AML-193 (cell line): ENCODE measurements around the gene SLC4A3.
"Not testable (repeated sequence)": the region's sequence is repeated elsewhere in the genome, so short reads cannot be mapped to it uniquely, and the experiment has no call there.

Source experiments
- DNase-seq, 2 experiments: peaks; one replicate each; lab custom pipeline; 2025; lab: John Stamatoyannopoulos, UW

SLC4A3 gene

DNA sequence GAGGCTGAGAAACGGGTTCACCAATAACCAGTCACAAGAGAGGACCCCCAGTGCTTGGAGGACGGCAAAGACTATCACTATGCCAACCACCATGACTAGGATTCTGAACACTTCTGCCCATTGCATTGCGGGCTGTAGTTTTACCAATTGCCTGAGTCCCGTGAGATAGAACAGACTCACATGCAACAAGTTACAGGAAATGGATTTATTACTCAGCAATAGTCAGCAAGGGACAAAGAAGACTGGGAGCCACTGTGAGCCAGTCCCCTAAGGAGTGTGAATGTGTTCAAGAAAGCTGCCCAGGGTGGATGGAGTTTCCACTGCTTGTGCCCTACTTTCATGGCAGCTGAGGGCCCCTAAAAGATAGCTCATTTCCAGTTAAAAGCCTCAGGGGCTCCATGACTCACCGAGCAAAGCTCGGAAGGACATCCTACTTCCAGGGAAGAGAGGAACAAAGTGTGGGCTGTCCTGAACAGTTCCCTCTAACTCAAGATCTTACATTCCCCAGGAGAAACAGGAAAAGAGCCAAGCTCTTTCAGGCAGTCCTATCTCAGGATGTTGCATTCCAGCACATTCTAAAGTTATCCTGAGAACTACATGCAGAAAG, 54.4 kb downstream of the SLC4A3 start:
- no peak for DNase-seq

DNA sequence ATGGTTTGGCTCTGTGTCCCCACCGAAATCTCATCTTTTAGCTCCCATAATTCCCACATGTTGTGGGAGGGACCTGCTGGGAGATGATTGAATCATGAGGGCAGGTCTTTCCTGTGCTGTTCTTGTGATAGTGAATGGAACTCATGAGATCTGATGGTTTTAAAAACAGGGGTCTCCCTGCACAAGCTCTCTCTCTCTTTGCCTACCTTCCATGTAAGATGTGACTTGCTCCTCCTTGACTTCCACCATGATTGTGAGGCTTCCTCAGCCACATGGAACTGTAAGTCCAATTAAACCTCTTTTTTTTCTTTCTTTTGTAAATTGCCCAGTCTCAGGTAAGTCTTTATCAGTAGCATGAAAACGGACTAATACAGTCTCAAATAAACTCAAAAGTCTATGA, 56.0 kb downstream of the SLC4A3 start:
- DNase-seq: not testable (repeated sequence)

DNA sequence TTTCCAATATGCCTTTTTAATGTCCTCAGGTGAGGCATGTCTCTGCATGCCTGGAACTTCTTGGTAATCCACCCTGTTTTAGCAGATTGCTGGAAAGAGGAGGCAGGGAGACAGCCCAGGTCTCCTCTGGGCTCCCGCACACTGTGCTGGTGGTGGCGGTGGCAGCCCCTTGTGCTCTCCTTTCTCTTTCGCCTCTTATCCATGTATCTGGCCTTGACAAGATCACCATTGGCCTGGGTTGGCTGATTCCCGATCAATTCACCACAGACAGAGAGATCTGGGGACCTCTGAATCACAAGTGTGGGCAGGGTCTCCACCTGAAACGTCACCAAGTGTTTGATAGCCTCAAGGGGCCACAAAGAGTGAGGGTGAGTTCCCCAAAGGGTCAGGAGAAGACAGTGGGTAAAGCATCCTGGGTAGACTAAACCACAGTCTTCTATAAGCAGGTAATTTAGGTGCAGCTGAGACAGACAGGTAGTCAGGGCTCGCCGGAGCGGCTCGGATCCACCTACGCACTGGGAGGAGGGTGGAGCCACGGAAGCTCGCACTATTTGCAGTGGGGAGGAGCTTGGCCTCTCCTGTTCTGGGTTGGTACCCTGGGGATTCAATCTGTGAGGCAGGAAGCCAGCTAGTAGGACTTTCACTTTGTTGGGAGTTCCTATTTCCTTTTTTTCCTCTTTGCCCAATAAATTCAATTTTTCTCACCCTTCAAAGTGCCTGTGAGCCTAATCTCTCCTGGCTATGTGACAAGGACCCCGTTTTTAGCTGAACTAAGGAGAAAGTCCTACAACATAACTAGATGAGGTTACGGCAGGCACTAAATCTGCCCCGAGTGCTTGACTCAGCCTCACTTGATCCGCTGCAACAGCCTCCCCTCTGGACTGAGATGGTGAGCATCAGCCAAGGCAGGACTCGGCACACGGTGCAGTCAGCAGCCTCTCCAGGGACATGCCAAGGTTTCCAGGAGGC, 57.6 kb downstream of the SLC4A3 start:
- DNase-seq: no peak

DNA sequence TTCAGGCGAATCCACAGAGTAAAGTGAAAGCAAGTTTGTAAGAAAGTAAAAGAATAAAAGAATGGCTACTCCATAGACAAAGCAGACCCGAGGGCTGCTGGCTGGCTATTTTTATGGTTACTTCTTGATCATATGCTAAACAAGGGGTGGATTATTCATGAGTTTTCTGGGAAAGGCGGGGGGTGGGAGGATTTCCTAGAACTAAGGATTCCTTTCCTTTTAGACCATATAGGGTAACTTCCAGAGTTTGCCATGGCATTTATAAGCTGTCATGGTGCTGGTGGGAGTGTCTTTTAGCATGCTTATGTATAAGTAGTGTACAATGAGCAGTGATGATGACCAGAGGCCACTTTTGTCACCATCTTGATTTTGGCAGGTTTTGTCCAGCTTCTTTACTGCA, 59.8 kb downstream of the SLC4A3 start:
- DNase-seq: no peak

DNA sequence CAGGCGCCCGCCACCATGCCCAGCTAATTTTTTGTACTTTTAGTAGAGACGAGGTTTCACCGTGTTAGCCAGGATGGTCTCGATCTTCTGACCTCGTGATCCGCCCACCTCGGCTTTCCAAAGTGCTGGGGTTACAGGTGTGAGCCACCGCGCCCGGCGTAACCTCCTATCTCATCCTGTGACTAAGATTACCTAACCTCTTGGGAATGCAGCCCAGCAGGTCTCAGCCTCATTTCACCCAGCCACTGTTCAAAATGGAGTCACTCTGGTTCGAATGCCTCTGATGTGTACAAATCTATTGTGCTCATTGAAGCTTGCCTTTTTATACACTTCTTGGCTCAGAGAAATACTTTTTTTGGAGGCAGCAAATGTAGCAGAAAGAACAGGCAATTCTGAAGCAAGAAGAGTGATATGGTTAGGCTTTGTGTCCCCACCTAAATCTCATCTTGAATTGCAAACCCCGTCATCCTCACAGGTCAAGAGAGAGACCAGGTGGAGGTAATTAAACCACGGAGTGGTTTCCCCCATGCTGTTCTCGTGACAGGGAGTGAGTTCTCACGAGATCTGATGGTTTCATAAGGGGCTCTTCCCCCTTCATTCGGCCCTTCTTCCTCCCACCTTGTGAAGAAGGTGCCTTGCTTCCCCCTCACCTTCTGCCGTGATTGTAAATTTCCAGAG, 60.6 kb downstream of the SLC4A3 start:
- no peak for DNase-seq

DNA sequence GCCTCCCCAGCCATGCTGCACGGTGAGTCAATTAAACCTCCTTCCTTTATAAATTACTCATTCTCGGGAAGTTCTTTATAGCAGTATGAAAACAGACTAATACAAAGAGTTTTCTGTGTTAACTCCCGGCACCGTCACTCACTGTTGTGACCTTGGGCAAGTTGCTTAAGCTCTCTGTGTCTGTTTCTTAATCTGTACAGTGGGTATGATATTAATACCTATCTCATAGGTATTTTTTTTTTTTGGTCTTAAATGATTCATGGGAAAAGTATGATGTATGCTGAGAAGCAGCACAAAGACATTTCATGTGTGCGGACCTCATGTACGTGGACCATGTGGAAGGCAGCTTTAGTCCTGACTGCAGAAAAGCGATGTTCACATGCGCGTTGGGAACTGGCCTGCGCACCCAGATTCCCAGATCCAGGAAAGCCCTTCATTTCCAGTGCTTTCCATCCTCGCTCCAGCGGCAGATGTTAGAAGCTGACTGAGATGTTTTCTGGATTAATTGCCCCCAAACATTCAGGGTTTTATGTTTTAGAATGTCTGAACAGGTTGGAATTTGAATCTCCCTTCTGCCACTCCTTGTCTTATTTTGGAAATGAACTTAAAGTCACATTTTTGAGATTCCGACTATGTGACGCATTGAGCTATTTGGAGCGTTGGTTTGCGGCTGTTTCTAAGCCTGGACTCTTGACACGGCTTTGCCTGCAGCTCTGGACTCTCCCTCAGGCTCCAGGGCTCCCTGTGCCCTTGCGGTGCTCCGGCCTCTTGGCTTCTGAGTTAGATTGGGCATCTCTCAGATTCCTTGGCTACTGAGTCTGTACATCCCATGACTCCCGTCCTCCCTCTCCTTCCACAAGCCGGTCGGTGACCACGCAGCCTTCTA, 61.4 kb downstream of the SLC4A3 start:
- no peak for DNase-seq

DNA sequence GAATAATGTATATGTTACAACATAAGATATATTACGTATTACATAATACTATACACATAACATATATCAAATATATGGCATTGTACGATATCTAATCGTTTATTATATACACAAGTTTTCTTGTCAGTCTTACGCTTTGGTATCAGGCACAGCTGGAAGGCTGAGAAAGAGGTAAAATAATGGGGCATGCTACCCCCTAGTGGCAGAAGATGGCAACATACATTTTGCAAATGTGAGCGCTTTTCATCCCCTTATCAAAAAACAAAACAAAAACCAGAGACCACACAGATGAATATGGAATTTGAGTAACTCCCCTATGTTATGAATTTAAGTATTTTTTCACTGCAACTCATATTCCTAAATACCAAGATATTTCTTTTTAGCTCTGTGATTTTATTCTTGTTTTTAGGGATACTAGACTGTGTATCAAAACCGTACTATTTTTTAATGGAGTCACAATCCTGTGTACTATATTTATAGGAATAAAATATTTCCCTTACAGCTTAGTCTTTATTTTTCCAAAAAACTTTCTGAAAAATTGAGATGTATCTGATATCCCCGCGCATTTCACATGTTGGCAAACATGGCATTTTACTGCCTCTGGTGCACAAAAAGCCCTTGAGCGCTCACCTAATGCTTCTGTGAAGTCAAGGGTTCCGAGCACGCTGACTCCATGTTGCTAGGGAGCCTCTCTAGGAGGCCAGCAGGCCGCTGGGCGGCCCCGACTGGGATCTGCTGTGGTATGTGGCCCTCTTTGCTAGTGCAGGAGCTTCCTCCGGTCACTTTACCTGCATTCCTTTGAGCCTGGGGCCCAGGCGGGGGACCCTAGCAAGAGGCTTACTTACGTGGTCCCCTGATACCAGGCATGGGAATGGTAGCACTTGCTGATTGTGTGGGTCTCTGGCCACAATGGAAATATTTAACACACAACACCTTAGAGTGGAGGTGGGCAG, 62.5 kb downstream of the SLC4A3 start:
- peak; percentile 50 to 54 for DNase-seq

DNA sequence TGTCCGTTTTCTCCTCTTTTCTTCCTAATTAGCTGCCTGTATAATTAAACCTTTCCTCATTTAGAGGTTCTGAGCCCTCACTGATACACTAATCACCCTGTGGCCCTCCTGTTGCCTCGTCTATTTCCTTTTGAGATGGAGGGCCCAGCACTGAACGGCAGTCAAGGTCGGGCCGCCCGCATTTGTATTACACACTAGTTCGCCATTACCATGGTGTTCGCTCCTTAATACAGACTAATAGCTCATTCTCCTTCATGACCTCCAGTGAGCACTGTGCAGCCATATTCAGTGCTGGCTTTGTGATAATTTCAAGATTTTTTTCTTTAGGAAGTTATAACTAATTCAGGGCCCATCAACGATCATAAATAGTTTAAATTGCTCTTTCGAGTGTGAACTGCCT, 64.1 kb downstream of the SLC4A3 start:
- no peak for DNase-seq
